Effector memory CD8-positive, alpha-beta T cell (primary cell): Measurements from ENCODE around the gene RAB18.

Experiments
- ATAC-seq: fragments of 150-1000 bp; cut with Tn5 transposase; replicated peaks from 2 replicates; pipeline ENCODE4 v1.10.0; 2021; ENCODE audit warnings: mild to moderate bottlenecking, moderate library complexity
- DNase-seq, 3 experiments: peaks; one replicate each; pipeline ENCODE4 v3.0.0; 2021
- H3K27ac Mint-ChIP-seq, 2 donors: one replicate each; pipeline ENCODE4 v1.8.0; 2022; ENCODE audit warnings: mild to moderate bottlenecking in 2 of 2, mixed read lengths in 2 of 2, moderate library complexity in 2 of 2
- H3K27me3 Mint-ChIP-seq, 2 donors: one replicate each; pipeline ENCODE4 v1.8.0; 2022; ENCODE audit warnings: mixed read lengths in 2 of 2
- H3K36me3 Mint-ChIP-seq: one replicate; pipeline ENCODE4 v1.8.0; 2022; ENCODE audit warnings: mild to moderate bottlenecking, moderate library complexity, mixed read lengths; ENCODE audit not compliant: insufficient read depth
- H3K4me1 Mint-ChIP-seq, 2 donors: one replicate each; pipeline ENCODE4 v1.8.0; 2022; ENCODE audit warnings: low read depth in 2 of 2, mixed read lengths in 2 of 2
- H3K4me3 Mint-ChIP-seq, 2 donors: one replicate each; pipeline ENCODE4 v1.8.0; 2022; ENCODE audit warnings: mild to moderate bottlenecking in 2 of 2, mixed read lengths in 2 of 2, moderate library complexity in 2 of 2
- H3K9me3 Mint-ChIP-seq, 2 donors: one replicate each; pipeline ENCODE4 v1.8.0; 2022; ENCODE audit warnings: mixed read lengths in 2 of 2

Gene RAB18

GRCh38 chr10:27578316-27578715 is 74.2 kb downstream of the RAB18 start:
- H3K27ac Mint-ChIP-seq = no peak overlapping the region
- H3K4me1 Mint-ChIP-seq = peaks cover 0 to under 1% of the 10 kb centered on the region in 2 donors
- H3K36me3 Mint-ChIP-seq = no peaks in the 10 kb centered on the region
- ATAC-seq (no peak), DNase-seq (no peak)
- H3K4me3 Mint-ChIP-seq = no peak overlapping the region
- no peaks in the 10 kb centered on the region for H3K9me3 Mint-ChIP-seq
- H3K27me3 Mint-ChIP-seq = peaks cover 0 to 14% of the 10 kb centered on the region in 2 donors

- no peak overlapping the region for H3K4me3 Mint-ChIP-seq
- H3K9me3 Mint-ChIP-seq = no peaks in the 10 kb centered on the region
- no peaks in the 10 kb centered on the region for H3K4me1 Mint-ChIP-seq
- H3K36me3 Mint-ChIP-seq = no peaks in the 10 kb centered on the region
- no peak for DNase-seq
- no peak for ATAC-seq
- H3K27me3 Mint-ChIP-seq = peaks cover 0 to 15% of the 10 kb centered on the region in 2 donors
- no peak overlapping the region for H3K27ac Mint-ChIP-seq
Observed at GRCh38 chr10:27581225-27581624, 77.1 kb downstream of the RAB18 start.

GRCh38 chr10:27584302-27584701 is 80.2 kb downstream of the RAB18 start:
- Mint-ChIP-seq H3K27me3 (peaks cover 9 to 22% of the 10 kb centered on the region in 2 donors), H3K4me3 (no peak overlapping the region), H3K36me3 (no peaks in the 10 kb centered on the region)

More at GRCh38 chr10:27584302-27584701, 80.2 kb downstream of the RAB18 start:
- H3K4me1 Mint-ChIP-seq = no peaks in the 10 kb centered on the region
- H3K27ac Mint-ChIP-seq = no peak overlapping the region
- no peak for ATAC-seq
- peaks cover 1 to 13% of the 10 kb centered on the region in 2 donors for H3K9me3 Mint-ChIP-seq
- no peak for DNase-seq
